T-helper 22 cell (primary cell): Measurements from ENCODE around the gene PGA4.
"Not testable (repeated sequence)": the region's sequence is repeated elsewhere in the genome, so short reads cannot be mapped to it uniquely, and the experiment has no call there.

Source experiments
- DNase-seq: peaks from one replicate; pipeline ENCODE4 v3.0.0-alpha.2; 2020; ENCODE audit warnings: low read depth

The PGA4 gene

GRCh38 chr11:61204502-61205059 lies 17.6 kb upstream of the PGA4 start:
- DNase-seq = not testable (repeated sequence)

GRCh38 chr11:61207636-61208310 lies 14.4 kb upstream of the PGA4 start:
- not testable (repeated sequence) for DNase-seq

GRCh38 chr11:61210629-61211028 lies 11.5 kb upstream of the PGA4 start:
- not testable (repeated sequence) for DNase-seq

GRCh38 chr11:61211327-61211952 lies 10.7 kb upstream of the PGA4 start:
- DNase-seq = not testable (repeated sequence)

- not testable (repeated sequence) for DNase-seq
Observed at GRCh38 chr11:61212202-61212601, 9.9 kb upstream of the PGA4 start.

GRCh38 chr11:61213711-61214324 lies 8.3 kb upstream of the PGA4 start:
- DNase-seq = not testable (repeated sequence)

GRCh38 chr11:61218306-61218705 lies 3.8 kb upstream of the PGA4 start:
- DNase-seq = not testable (repeated sequence)

GRCh38 chr11:61219016-61219415 lies 3.1 kb upstream of the PGA4 start:
- DNase-seq = not testable (repeated sequence)

GRCh38 chr11:61222692-61223091 lies 545 bp downstream of the PGA4 start:
- DNase-seq = not testable (repeated sequence)

- DNase-seq = not testable (repeated sequence)
Observed at GRCh38 chr11:61226457-61227137, 4.5 kb downstream of the PGA4 start.

GRCh38 chr11:61229458-61229857 lies 7.3 kb downstream of the PGA4 start:
- DNase-seq = not testable (repeated sequence)

GRCh38 chr11:61231033-61231432 lies 8.9 kb downstream of the PGA4 start:
- DNase-seq = not testable (repeated sequence)

GRCh38 chr11:61231585-61231984 lies 9.4 kb downstream of the PGA4 start:
- not testable (repeated sequence) for DNase-seq

- not testable (repeated sequence) for DNase-seq
Observed at GRCh38 chr11:61232548-61233145, 10.5 kb downstream of the PGA4 start.

GRCh38 chr11:61237130-61237529 lies 15.0 kb downstream of the PGA4 start:
- not testable (repeated sequence) for DNase-seq

- DNase-seq = not testable (repeated sequence)
Observed at GRCh38 chr11:61240288-61240687, 18.1 kb downstream of the PGA4 start.

- not testable (repeated sequence) for DNase-seq
Observed at GRCh38 chr11:61240875-61241274, 18.7 kb downstream of the PGA4 start, which contains the start of gene PGA5. TSS of gene PGA5 (plus strand) at chr11:61241175. CDS start at chr11:61241227, 52 bp downstream.

- DNase-seq = not testable (repeated sequence)
Observed at GRCh38 chr11:61241526-61241925, 19.4 kb downstream of the PGA4 start.

- not testable (repeated sequence) for DNase-seq
Observed at GRCh38 chr11:61245284-61245964, 23.3 kb downstream of the PGA4 start.

GRCh38 chr11:61248071-61248470 lies 25.9 kb downstream of the PGA4 start:
- not testable (repeated sequence) for DNase-seq

GRCh38 chr11:61249201-61249600 lies 27.1 kb downstream of the PGA4 start:
- DNase-seq = not testable (repeated sequence)
